ENCODE results near the gene UNC5C.

Gene UNC5C

DNA sequence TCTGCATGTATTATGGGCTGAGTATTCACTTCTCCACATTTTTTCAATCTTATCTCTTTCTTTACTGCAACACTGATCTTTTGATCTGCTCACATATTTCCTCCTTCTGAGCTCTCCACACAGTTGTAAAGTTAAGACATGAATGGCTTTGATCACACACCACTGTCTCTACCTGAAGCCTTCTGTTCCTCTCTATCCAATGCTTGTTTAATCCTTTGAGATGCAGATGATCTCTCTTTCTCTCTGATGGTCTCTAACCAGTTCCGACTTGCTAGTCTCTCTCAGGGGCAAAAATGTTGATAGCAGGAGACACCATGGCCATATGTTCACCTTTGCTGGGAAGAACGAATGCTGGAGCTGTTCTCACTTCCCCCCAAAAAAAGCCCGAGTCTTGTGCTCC, 162.4 kb downstream of the UNC5C start:
- DNase-seq, result no peak

DNA sequence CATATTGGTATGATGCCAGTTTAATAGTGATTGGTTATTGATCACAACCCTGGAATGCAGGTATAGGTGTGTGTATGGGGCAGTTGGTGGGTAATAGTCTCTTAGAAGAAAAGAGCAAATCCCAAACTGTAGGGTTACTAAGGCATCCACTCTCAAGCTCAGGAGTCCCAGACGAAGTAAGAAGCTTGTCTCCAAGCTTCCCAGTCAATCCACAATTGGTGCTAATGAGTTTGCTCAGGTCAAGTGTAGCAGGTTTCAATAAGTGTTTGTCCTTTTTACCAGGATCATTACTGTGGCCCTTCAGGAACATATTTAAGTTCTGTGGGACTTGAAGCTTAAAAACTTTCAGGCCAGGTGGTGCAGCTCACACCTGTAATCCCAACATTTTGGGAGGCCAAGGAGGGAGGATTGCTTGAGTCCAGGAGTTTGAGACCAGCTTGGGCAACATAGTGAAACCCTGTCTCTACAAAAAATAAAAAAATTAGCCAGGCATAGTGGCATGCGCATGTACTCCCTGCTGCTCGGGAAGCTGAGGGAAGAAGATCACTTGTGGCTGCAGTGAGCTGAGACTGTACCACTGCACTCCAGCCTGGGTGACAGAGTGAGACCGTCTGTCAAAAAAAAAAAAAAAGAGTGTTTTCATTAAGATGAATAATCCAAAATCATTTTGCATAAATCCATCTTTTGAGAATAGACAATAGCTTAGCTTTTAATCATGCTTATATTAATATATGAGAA, 166.8 kb downstream of the UNC5C start:
- DNase-seq, result no peak

DNA sequence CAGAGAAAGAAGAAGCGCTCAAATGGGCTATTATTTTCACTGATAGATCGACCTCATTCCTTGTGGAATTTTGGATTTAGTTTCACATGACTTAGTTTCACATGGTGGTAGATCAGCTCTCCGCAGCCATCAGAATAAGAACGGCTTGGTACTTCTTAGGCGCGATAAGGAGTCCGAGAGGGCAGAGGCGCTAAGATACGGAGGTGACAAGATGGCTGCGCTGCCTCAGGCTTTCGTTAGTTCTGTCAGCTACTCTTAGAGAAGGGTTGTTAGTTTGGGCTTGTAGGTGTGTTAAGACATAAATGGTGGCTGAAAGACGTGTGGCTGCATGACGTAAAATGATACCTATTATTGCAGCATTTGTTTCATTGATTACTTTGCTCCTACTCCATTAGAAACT, 169.1 kb downstream of the UNC5C start:
- no peak for DNase-seq

DNA sequence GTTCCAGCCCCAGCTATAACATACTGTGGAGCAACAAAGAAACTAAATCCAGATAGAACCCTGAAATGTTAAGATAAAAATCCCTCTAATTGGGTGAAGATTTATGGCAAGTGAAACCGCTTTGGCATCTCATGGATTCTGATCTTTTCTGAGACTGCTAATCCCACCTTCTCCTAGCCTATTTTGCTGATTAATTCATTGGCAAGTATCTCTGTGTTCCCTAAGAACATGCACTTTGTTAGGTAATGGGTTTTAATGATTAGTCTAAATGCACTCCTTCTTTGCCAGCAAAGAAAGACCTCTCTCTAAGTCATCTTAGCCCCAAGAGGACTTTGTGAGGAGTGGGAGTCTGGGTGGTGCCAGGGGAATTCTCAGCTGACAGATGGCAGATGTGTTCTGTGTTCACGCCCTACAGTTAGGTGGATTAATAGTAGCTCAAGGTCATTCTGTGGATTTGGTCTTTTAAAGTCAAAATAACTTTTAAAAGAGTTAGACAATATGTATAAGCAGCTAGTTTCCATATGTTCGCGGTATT, 171.3 kb downstream of the UNC5C start:
- no peak for DNase-seq

DNA sequence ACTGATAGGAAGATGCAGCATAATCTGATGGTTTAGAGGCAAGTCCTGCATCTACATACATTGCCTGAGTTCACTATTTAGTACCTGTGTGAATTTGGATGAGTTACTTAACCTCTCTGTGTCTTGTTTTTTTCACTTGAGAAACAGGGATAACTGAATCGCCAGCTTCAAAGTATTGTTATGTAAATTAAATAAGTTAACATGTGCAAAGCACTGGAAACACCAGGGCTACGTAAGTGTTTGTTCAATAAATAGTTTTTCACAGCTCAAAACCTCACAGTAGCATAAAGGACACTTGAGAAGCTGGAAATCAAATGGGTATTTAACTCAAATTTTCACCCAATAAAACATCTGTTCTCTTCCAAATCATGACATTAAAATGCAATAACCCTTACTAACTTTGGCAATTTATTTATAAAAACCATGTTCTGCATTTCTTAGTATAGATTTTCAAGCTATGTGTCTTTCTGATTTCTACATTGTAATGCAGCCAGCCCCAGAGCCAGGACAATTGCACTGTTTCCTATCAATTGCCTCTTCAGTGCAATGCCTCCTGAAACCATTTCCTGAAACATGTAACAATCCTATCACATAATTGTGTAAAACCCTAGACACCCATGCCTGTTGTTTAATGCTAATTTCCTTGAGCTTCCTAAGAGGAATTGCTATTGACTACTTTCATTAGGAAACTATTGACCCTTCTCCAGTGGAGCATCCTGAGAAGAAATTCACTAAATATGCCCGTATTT, 177.1 kb downstream of the UNC5C start:
- DNase-seq, result no peak

DNA sequence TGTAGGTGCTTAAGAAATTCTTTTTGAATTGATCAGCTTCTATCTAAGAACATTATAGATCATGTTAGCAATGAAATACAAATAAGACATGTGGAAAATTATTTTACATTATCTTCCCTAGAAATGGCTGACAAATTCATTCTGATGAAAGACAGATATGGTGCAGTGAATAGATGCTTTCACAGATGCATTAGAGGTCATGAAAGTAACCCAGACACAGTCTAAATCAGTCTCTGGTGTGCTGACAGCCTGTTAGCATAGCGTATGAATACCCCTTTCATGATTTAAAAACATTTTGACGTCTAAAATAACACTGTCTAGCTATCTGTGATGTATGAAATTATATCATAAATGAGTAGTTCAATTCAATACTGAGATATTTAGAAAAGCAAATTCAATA, 180.9 kb downstream of the UNC5C start:
- DNase-seq, result no peak

DNA sequence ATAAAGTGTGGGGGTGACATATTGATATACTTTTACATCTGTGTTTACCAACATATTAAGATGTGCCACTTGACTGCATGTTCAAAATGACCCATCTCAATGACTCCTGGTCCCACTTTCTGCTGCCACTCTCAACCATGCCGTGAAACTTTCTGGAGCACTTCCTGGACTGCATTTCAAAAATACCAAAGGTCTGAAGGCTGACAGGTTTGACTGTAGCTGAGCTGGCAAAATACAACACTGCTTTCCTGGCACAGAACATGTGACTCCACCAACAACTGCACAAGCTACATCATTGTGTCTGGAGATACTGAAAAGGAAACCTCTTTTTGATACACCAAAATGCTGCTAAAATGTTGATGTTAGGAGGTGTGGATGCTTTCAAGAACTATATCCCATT, 184.8 kb downstream of the UNC5C start:
- DNase-seq, result no peak

DNA sequence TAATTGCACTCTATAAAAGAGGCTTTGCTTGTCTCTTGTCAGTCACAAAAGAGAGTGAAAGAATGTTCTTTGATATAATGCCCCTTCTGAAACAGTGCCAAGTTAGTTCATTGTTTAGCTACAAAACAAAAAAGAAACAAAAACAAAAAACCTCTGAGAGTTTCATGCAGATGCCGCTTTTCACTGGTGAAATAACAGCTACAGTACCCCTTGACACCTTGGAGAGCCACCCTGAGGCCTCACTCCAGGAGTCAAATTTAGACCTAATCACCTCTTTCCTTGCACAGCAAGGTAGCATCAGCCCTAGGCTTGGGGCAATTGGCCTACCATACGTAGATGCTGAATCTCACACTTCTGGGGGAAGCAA, 185.2 kb downstream of the UNC5C start:
- no peak for DNase-seq

DNA sequence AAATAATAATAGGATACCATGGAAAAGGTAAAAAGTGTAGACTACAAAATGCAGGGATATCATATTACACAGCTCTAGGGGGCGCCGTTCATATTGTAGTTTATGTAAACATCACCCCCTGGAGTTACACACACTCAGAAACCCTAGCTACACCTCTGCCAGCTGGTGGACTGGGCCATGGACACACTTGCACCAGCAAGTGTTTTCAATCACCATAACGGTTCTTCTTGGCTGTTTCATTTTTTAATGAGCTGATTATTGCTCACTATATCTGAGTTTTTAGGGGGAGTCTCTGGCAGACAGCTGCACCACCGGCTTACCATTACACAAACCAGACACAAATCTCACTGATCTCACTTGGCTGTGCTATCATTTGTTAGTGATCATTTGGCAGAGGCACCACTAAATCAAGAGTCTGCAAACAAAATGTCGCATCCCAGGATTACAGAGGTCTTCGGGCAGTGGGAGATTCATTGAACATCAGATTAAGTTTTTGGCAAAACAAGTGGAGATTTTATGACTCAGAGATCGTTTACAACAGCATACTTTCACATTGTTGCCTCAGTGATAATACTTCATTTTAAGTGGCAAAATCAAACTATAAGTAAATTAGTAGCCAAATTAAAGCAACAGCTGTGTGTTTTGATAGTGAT, 185.7 kb downstream of the UNC5C start:
- no peak for DNase-seq

DNA sequence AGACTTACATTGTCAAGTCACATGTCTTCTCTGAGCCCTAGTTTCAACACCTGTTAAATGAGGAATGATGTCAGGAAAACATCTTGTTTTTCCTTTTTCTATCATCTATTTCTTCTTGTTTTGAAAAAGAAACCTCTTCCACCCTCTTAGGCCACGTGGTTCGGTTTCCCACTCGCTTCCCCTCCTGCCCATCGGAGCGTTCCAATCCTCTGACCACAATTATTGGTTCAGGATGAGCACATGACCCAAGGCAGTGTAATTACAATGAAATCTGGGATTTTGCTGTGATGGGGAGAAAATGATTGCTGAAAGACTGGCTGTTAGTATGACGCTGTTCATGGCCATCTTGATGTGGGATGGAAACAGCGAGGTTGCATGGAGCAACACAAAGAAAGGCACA, 186.7 kb downstream of the UNC5C start:
- no peak for DNase-seq

DNA sequence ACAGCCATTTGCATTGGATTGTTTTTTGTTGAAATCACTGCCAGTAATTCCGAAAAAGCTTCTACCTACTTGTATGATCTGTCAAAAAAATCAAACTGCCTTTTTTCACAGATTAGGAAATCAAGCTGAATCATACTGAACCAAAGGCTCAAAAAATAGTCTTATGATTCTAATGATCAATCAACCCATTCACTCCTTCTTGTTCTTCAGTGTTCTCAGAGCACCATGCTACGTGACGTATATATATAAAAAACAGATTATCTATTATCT, 187.1 kb downstream of the UNC5C start:
- no peak for DNase-seq

DNA sequence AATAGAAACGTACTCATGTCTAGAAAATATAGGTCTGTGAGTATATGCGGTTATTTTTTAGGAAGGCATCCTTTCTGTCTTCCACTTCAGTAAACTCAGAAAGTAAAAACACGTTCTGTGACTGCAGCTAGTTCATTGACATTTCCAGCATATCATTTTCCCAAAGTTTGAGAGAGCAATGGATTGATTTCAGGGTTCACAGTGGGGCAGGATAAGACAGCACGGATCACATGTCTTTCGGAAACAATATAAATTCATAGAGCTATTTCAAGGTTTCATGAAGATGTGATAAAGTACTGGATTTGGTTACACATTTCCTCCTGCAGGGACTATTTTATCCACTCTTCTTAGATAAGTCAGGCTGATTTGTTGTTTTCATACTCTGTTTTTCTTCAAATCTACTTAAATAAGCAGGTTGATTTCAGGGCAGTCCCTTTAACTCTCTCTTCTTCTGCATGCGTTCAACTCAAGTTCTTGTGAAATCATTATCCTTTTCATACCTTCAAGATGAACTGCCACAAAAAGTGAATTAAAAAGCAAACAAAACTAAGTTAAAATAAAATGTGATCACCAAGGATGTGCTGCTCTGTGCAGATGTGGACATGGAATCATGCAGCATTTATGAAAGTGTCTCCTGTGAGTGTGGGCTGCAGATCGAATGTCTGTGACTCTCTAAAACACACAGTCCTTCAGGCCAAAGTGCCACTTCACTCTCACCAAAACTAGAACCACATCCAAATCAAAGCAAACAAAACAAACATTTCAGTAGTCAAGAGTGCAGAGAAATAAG, 187.7 kb downstream of the UNC5C start:
- no peak for DNase-seq

DNA sequence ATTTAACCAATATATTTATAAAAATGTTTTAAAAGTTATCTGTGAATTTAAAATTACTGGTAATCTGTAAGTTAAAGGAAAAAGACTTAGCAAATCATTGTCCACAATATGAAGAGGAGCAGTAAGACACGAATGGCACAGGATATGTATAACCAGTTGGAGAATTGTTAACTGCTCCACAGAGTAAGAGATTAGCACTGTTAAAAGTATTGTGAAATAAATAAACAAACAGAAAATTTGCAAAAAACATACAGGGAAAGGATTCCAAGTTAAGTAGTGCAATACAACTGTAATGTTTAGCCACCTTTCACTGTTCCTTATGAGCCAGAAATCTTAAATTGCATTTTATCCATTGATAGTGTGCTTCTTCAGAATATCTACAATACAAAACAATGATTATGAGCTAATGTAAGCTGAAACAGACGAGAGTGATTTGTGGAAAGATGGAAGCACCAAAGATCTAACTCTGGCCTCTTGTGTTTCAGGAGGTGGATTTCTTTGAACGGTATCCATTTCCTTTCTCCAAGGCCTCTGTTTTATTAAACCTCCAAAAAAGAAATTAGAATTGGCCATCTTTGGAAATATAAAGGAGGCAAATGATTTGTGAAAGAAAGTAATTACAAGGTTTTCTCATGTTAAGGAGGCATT, 188.4 kb downstream of the UNC5C start:
- DNase-seq, result no peak

DNA sequence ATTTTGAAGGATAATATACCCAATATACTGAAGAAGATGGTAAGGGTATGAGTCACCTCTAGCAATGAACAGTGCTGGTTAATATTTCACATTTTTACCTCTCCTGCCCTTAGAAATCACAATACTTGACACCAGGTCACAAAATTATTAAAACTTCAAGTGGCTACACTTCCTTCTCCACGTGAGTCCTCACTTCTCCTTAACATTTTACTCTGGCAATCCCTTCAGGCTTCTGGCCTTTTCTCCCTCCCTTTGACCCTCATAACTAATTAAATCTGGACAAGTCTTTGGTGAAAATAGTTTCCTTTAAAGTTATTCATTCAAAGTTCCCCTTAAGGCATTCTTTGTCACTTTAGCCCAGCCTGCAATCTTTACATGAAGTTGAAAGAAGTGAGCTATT, 190.4 kb downstream of the UNC5C start:
- DNase-seq, result no peak

DNA sequence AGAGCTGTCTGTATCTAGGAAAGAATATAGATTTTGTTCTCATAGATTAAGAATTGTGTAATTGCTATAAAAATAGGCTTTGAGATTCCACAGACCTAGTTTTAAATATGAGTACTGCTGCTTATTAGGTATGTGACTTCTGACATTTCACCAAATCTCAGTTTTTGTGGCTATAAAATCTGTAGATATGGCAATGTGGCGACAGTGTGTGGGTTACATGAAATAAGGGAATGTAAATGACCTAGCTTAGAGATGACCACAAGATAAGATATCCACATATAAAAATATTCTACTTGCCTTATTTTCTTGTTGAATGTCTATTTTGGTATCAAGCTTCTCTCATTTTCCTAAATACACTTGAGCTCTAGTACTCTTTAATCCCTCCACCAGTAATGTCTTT, 193.8 kb downstream of the UNC5C start:
- no peak for DNase-seq

DNA sequence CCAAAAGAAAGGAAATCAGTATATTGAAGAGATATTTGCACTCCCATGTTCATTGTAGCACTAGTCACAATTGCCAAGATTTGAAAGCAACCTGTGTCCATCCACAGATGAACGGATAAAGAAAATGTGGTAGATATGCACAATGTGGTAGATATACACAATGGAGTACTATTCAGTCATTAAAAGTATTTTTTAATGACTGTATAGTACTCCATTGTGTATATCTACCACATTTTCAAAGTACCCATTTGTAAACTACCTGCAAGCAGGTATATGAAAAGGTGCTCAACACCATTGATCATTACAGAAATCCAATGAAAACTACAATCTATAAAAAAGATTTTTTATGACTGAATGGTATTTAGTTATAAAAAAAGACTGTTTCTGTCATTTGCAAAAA, 200.4 kb downstream of the UNC5C start:
- no peak for DNase-seq

DNA sequence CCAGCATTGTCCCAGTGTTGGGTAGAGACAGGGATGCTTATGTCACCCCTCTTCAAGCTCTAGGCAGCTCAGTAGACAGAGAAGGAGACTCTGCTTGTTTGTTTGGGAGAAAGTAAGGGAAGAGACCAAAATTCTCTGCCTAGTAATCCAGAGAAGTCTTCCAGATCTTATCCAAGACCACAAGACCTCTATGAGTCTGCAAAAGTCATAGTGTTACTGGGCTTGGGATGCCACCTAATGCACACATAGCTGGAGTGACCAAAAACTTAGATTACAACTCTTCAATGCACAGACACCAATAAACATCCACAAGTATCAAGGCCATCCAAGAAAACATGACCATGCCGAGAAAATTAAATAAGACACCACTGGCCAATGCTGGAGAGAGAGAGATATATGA, 205.5 kb downstream of the UNC5C start:
- DNase-seq, result no peak

DNA sequence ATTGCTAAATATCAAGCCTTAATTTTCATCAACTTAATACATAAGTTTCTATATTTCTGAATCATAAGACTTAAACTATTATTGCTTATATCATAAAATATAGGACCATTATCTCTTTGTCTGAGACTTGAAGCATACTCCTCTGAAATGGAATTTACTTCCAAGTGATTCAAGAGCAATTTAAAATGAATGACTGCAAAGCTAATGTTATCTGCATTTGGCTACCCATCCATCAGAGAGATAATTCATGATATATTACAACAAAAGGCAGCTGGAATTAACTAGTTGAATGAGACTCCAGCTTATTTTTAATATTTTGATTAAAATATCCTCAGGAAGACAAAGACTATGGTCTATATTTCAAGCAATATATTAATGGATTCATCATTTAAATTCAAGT, 208.6 kb downstream of the UNC5C start:
- DNase-seq, result no peak

DNA sequence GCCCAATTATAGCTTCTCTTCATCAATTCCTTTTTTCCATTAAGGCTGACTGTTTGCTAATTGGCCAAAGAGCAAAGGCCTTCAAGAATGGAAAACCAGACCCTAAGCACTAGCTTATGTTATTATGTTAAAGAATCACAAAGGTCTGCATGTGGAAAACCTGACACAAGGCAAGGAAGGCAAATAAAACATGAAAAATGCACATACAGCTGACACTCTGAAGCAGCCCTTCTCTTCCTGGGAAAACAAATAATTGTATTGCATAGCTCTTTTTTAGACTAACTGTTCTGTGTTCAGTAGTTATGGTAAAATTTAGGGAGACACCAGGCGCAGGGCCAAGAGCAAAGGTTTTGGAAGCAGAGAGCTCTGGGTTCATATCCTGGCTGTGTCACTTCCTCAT, 223.1 kb downstream of the UNC5C start:
- no peak for DNase-seq

DNA sequence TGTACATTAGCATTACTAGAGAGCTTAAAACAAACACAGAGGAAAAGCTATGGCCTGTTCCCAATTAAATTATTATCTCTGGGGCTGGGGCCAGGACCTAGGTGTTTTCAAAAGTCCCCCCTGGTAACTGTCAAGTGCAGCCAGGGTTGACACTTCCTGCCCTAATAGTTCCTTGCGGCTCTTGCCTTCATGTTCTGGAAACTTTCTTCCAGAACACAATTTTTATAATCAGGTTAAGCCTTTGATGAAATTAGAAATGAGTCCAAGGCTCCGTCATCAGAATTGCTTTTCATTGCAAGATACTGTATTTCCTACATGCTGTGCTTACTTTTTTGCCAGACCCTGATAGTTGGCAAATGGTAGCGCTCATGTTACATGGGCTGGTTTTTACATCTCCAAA, 229.6 kb downstream of the UNC5C start:
- DNase-seq, result no peak

DNA sequence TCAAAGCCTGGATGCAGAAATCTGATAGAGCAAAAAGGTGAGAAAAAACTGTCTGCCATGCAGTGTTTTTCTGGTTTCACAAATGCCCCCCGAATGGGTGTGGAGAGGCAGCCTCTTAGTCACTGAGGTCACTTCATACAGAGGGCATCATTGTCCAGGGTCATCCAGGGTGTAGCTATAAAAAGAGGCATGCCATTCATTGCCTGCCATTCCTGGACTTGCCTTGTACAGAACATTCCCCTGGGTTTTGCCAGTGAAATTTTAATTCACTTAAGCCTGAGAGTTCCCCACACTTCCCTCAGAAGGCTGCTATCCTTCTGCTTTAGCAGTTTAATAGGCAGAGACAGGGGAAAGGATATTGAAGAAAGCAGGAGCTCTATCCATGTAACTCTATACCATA, 230.3 kb downstream of the UNC5C start:
- DNase-seq, result no peak

DNA sequence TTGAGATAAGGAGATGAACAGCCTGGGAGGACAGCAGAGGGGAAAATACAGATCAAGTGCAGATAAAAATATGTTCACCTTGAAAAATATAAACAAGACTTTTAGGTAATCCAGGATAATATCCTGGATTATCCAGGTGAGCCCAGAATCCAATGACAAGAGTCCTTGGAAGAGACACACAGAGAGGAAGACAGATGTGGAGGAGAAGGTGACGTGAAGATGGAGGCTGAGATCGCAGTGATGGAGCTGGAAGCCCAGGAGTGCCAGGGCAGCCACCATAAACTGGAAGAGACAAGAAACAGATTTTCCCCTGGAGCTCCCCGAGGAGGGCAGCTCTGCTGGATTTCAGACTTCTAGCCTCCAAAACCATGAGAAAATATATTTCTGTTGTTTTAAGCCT, 230.7 kb downstream of the UNC5C start:
- no peak for DNase-seq
